HG02973 (cell line): ENCODE results near the gene AEBP1.
"Not testable (repeated sequence)": the region's sequence is repeated elsewhere in the genome, so short reads cannot be mapped to it uniquely, and the experiment has no call there.

Experiments used
- ATAC-seq: cut with Tn5 transposase; IDR thresholded peaks from one replicate; pipeline ENCODE4 v1.9.1; 2021; ENCODE audit warnings: moderate library complexity; ENCODE audit not compliant: unreplicated experiment

Gene AEBP1

GRCh38 chr7:44116789-44117666 is 12.9 kb downstream of the AEBP1 start:
- no peak for ATAC-seq

DNA sequence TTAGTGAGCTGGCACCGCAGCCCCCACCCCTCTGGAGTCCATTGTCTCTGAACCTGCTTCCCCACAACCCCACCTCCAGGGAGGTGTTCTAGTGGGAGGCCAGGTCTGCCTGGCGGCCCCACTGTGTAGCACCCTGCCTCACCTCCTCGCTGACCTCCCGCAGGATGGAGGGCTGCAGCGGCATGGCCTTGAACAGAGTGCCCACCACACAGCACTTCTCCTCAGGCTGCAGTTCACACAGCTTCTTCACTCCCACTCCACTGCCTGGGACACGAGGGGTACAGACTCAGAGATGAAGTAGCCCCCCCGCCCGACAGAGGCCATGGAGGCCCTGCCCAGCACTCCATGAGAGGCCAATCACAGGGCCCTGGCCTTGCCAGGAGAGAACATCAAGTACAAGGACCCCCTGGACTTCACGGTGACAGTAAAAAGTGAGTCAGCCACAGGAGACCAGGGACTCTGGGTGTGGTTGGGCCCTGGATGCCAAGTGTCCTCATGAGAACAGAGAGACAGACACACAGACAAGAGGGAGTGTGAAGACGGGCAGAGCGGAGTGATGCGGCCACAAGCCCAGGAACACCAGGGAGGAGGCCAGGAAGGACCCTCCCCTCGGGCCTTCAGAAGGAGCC is 13.8 kb downstream of the AEBP1 start:
- no peak for ATAC-seq

DNA sequence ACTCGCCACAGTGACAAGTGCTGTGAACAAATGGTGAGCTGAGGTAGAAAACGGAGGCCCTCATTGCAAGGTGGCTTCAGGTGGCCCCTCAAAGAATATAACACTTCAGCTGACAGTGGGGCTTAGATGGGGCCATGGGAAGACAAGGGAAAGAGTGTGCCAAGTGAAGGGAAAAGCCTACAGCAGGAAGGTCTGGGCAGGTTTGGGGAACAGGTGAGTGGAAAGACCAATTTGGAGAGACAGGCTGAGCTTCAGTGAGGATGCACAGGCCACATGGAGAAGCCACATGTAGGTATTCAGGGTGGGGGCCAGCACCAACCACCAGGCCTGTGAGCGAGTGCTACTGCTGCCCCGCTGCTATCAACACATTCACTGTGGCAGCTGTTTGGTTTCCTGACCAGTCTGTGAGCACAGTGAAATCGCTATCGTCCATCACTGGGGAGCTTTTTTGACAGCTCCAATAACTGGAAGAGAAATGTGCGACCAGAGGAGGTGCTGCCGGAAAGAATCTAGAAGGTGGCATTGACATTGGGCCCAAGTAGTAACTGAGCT is 15.8 kb downstream of the AEBP1 start:
- ATAC-seq, result no peak

GRCh38 chr7:44120395-44120794 is 16.2 kb downstream of the AEBP1 start:
- no peak for ATAC-seq

DNA sequence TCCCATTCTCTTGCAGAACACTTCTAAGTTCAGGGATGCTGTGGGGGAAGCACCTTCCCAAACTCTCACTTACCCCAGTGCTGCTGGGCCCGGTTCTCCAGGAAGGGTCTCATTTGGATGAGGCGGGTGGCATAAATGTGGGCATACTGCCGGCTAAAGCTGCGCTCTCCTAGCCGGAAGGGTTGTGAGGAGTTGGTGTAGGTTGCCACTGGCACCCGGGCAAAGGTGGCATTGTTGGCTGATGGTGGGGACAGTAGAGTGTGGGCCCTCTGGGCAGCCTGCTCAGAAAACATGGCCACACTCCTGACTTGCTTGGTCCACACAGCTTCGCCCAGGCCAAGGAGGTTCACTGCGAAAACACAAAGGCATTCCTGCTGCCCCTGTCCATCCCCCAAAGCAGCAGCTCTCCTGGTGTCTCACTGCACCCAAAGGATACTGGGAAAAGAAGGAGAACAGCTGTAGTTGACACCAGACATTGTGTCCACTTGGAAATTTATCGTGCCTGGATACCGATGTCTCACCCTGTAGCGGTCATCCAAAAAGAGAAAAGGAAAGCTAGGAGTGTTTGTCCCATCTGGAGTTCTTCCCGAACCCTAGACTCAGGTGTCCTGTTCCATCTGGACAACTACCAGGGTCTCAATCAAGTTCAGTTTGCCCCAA is 17.7 kb downstream of the AEBP1 start:
- no peak for ATAC-seq

- ATAC-seq, result no peak
Observed at GRCh38 chr7:44122529-44122928, 18.4 kb downstream of the AEBP1 start.

- ATAC-seq, result peak; percentile 98
Observed at GRCh38 chr7:44123190-44124003, 19.3 kb downstream of the AEBP1 start, which contains the start of gene POLD2. Gene POLD2 (minus strand): TSS chr7:44123548. CDS start chr7:44122053, 1,495 bp downstream.

GRCh38 chr7:44124822-44125202 is 20.7 kb downstream of the AEBP1 start:
- no peak for ATAC-seq

- ATAC-seq, result not testable (repeated sequence)
Observed at GRCh38 chr7:44126574-44126973, 22.4 kb downstream of the AEBP1 start.

DNA sequence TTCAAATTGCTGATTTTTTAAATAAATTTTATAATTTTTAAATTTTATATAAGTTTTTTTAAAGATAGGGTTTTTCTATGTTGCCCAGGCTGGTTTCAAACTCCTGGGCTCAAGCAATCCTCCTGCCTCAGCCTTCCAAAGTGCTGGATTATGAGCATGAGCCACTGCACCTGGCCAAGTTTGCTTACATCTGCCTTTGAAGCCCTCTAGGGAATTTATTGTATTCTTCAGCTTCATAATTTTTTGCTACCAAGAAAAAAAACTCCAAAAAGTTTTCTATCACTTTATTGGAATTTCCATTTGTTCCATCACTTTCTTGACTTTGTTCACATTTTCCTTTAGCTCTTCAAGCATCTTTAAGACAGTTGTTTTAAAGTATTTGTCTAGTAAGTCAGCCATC is 23.0 kb downstream of the AEBP1 start:
- no peak for ATAC-seq

GRCh38 chr7:44128721-44129582 is 24.8 kb downstream of the AEBP1 start:
- ATAC-seq, result no peak

DNA sequence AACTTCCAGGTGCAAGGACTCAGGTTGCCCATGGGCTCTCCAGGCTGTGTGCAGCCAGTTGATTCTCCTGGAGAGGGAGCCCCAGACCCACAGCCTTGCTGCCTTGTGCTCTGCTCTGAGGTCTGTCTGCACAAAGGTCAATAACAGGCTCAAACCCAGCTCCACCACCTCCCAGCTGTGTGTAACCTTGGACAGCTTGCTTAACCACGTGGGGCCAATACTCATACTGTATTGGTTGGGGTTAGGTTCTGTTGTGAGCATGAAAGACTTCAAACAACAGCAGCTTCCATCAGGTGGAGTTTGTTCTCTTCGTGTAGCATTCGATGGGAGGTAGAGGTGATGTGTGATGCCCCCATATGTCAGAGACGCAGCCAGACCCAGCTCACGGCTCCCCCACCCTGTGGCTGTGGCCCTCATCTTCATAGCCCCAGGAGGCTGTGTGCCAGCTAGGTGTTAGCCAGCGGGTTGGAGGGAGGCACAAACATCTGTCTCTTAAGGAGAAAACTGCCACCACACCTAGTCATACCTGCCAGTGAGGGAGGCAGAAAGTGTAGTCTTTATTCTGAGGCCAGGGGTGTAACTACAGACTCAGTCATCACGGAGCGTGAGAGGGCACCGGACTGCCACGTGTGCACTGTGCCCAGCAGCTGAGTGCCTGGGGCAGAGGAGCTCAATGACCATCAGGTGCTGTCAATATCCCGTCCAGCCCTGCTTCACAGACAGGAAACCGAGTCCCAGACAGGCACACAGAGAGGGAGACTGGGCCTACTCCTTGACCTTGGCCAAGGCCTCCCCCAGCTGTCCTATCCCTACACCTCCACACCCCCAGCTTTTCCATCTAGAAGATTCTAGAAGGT is 27.3 kb downstream of the AEBP1 start:
- ATAC-seq, result no peak

GRCh38 chr7:44132039-44132438 is 27.9 kb downstream of the AEBP1 start:
- no peak for ATAC-seq

- ATAC-seq, result no peak
Observed at GRCh38 chr7:44133295-44133694, 29.1 kb downstream of the AEBP1 start.

DNA sequence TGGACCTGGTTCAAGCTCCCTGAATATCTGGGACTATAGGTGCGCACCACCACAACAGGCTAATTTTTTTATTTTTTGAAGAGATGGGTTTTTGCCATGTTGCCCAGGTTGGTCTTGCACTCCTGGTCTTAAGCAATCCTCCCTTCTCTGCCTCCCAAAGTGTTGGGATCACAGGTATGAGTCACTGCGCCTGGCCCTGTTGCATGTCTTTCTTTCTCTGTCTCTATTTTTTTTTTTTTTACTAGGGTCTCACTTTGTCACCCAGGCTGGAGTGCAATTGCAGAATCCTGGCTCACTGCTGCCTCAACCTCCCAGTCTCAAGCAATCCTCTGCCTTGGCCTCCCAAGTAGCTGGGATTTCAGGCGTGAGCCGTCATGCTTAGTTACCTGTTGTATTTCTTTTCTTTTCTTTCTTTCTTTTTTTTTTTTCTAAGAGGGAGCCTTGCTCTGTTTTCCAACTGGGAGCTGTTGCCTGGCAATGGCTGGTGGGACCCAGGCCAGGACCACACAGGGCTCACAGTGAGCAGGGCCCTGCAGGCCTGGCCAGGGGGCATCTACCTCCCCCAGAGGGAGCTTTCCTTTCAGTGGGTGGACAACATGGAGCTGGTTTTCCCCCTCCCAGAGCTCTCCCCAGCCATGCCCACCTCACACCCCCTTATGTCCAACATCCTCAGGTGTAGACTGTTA is 30.9 kb downstream of the AEBP1 start:
- ATAC-seq, result no peak

DNA sequence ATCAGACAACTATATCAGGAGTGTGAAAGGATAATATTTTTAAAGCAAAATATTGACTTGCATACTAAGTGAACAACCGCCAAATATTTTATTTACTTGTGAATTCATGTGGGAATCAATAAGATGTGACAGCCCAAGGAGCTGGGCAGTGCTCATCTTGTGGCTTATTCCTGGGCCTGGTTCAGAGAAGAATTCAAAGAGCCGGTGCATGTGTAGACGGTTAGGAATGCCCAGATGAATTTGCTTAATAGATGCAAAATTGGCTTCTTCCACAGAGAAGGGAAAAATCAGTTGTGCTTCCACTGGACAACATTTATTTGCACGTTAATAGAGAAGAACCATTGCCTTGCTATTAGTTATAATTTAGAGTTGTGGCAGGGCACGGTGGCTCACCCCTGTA is 32.6 kb downstream of the AEBP1 start:
- ATAC-seq, result no peak

- no peak for ATAC-seq
Observed at GRCh38 chr7:44138698-44139097, 34.6 kb downstream of the AEBP1 start.

GRCh38 chr7:44139311-44140010 is 35.3 kb downstream of the AEBP1 start:
- ATAC-seq, result no peak
